ENCODE data around the gene ZNF205.

- no peak for TF ChIP-seq POLR2A (IDR thresholded peaks at IDR 0.05)
- no peak for TF ChIP-seq CTCF (IDR thresholded peaks at IDR 0.05)
- peak; percentile 45 for TF ChIP-seq POLR2AphosphoS5 (IDR thresholded peaks at IDR 0.05)
These were observed 12.5 kb upstream of the ZNF205 start for GRCh38 chr16:3099732-3100499.

Measured in prostate gland (tissue), 2 donors.